H1 (cell line): ENCODE data around the gene COX7A1. TPM values are rescaled to one million over a fixed set of nuclear protein-coding genes. Genes with fewer than 3 reads are reported as not detected.
A peak's percentile ranks its signal among the peaks of the same experiment; 100 is the strongest.

Experiments used
- ASH2L ChIP-seq: fragments of 200-600, 300-600 bp; sonication (generic); IDR thresholded peaks from one replicate; pipeline ENCODE4 v1.7.1; 2017; ENCODE audit warnings: low read length
- BCL11A ChIP-seq, 2 experiments: IDR thresholded peaks; one replicate each; pipeline ENCODE4 v1.6.1; 2011; ENCODE audit warnings: low read depth in 2 of 2, low read length in 2 of 2, mild to moderate bottlenecking in 2 of 2
- CBX8 ChIP-seq: fragments of 300-800, 300-1000 bp; sonication (generic); IDR thresholded peaks from 2 replicates; pipeline ENCODE4 v1.7.1; 2016; ENCODE audit warnings: low read depth, low read length, borderline replicate concordance
- CHD1 ChIP-seq: IDR thresholded peaks from 2 replicates; pipeline ENCODE4 v1.6.1; 2012; ENCODE audit warnings: low read depth, low read length, improper control_type of control experiment
- CHD2 ChIP-seq: IDR thresholded peaks from 2 replicates; pipeline ENCODE4 v1.6.1; 2012; ENCODE audit warnings: low read length, improper control_type of control experiment
- EP300 ChIP-seq, 2 experiments: IDR thresholded peaks; 1 replicate in 1 of 2; 2 replicates in 1 of 2; pipeline ENCODE4 v1.6.1; 2011 to 2012; ENCODE audit warnings: low read depth in 2 of 2, low read length in 2 of 2, mild to moderate bottlenecking in 2 of 2, borderline replicate concordance in 1 of 2, inconsistent platforms in 1 of 2, moderate library complexity in 1 of 2
- FOSL1 ChIP-seq: IDR thresholded peaks from 2 replicates; pipeline ENCODE4 v1.6.1; 2011; ENCODE audit warnings: mild to moderate bottlenecking, low read depth, low read length, moderate library complexity; ENCODE audit not compliant: insufficient read depth
- GABPA ChIP-seq: IDR thresholded peaks from 2 replicates; pipeline ENCODE4 v1.6.1; 2011; ENCODE audit warnings: mild to moderate bottlenecking, low read length, moderate library complexity, borderline replicate concordance; ENCODE audit not compliant: insufficient read depth
- GTF2F1 ChIP-seq: IDR thresholded peaks from 2 replicates; pipeline ENCODE4 v1.6.1; 2012; ENCODE audit warnings: low read depth, low read length, improper control_type of control experiment, borderline replicate concordance
- HDAC2 ChIP-seq, 2 experiments: fragments of 300-600 bp in 1 of 2; sonication (generic) in 1 of 2; IDR thresholded peaks; 2 replicates each; pipeline ENCODE4 v1.6.1; 2011 to 2012; ENCODE audit warnings: low read depth in 2 of 2, low read length in 2 of 2, mild to moderate bottlenecking in 2 of 2, moderate library complexity in 2 of 2, borderline replicate concordance in 1 of 2, inconsistent platforms in 1 of 2
- JUN ChIP-seq: IDR thresholded peaks from 2 replicates; pipeline ENCODE4 v1.6.1; 2011; ENCODE audit warnings: low read depth, mild to moderate bottlenecking, improper control_type of control experiment, low read length
- JUND ChIP-seq: IDR thresholded peaks from 2 replicates; pipeline ENCODE4 v1.6.1; 2011; ENCODE audit warnings: mild to moderate bottlenecking, improper control_type of control experiment, low read length
- KDM4A ChIP-seq: IDR thresholded peaks from one replicate; pipeline ENCODE4 v1.7.1; 2012; ENCODE audit warnings: low read depth, mild to moderate bottlenecking, moderate library complexity, low read length, inconsistent platforms; ENCODE audit not compliant: severe bottlenecking
- KDM5A ChIP-seq: fragments of 200-600 bp; IDR thresholded peaks from 2 replicates; pipeline ENCODE4 v1.7.1; 2012; ENCODE audit warnings: mild to moderate bottlenecking, low read length, inconsistent platforms, mixed read lengths
- MAFK ChIP-seq: IDR thresholded peaks from 2 replicates; pipeline ENCODE4 v1.6.1; 2012; ENCODE audit warnings: low read depth, mild to moderate bottlenecking, improper control_type of control experiment, low read length
- NANOG ChIP-seq: IDR thresholded peaks from 2 replicates; pipeline ENCODE4 v1.6.1; 2011; ENCODE audit warnings: low read length, low read depth, mild to moderate bottlenecking, inconsistent platforms; ENCODE audit not compliant: insufficient read depth, poor library complexity, severe bottlenecking
- NRF1 ChIP-seq: IDR thresholded peaks from 2 replicates; pipeline ENCODE4 v1.6.1; 2011; ENCODE audit warnings: mild to moderate bottlenecking, low read depth, low read length, improper control_type of control experiment
- RBBP5 ChIP-seq: IDR thresholded peaks from 2 replicates; pipeline ENCODE4 v1.7.1; 2012; ENCODE audit warnings: low read depth, mild to moderate bottlenecking, inconsistent platforms, low read length, moderate library complexity, borderline replicate concordance
- RXRA ChIP-seq: IDR thresholded peaks from 2 replicates; pipeline ENCODE4 v1.6.1; 2011; ENCODE audit warnings: low read depth, mild to moderate bottlenecking, low read length, moderate library complexity; ENCODE audit not compliant: insufficient read depth
- SIX5 ChIP-seq: IDR thresholded peaks from 2 replicates; pipeline ENCODE4 v1.6.1; 2011; ENCODE audit warnings: mild to moderate bottlenecking, low read depth, low read length
- SP1 ChIP-seq: IDR thresholded peaks from 2 replicates; pipeline ENCODE4 v1.6.1; 2011; ENCODE audit warnings: low read depth, low read length
- SP2 ChIP-seq: IDR thresholded peaks from 2 replicates; pipeline ENCODE4 v1.6.1; 2012; ENCODE audit warnings: mild to moderate bottlenecking, low read length, inconsistent platforms
- SUZ12 ChIP-seq: fragments of 200-600 bp; sonication (generic); IDR thresholded peaks from 2 replicates; pipeline ENCODE4 v1.6.1; 2012; ENCODE audit warnings: mild to moderate bottlenecking, inconsistent platforms, low read length, moderate library complexity, mixed read lengths
- TCF12 ChIP-seq: IDR thresholded peaks from 2 replicates; pipeline ENCODE4 v1.6.1; 2011; ENCODE audit warnings: low read depth, mild to moderate bottlenecking, low read length
- YY1 ChIP-seq: IDR thresholded peaks from 2 replicates; pipeline ENCODE4 v1.6.1; 2011; ENCODE audit warnings: low read depth, mild to moderate bottlenecking, low read length
- polyA plus RNA-seq, 7 experiments: library from polyadenylated mRNA; depleted of rRNA in 3 of 7; stranded (reverse) in 5 of 7; unstranded in 2 of 7; fragments of >200 nt in 5 of 7; fragments of 200-250 nt in 2 of 7; gene quantifications; 1 replicate in 5 of 7; 2 replicates in 1 of 7; 4 replicates in 1 of 7; pipeline versions ENCODE4 v1.2.1 to v1.2.3, GENCODE V29; 2011 to 2013; ENCODE audit warnings: missing spikeins in 2 of 7, mixed read lengths in 2 of 7
- total RNA-seq: library from RNA; stranded (reverse); fragmentation: NEBNext Ultra II Directional; extraction: Animal tissue kit (Norgen Biotek cat#: 25700); gene quantifications from 2 replicates; pipeline ENCODE4 v1.2.1, GENCODE V29; 2021

The COX7A1 gene
- total and polyA plus RNA-seq, 2 of the 8 experiments (the other 6 are each of a cell fraction or from before 2014, with no cell fraction given) = 0.60 TPM

- no peak for TF ChIP-seq KDM5A
- TF ChIP-seq HDAC2 (IDR thresholded peaks at IDR 0.05; ENCODE audit: borderline replicate concordance in 1 of 2, low read depth in 2 of 2, low read length in 2 of 2) = no peak; a peak in 1 of 4 replicates
- 0 out of 2 replicates have a peak, but pooled peaks have one; percentile 32 for TF ChIP-seq TCF12
- no peak for TF ChIP-seq CBX8
- TF ChIP-seq SP2 = peak; percentile 15; the same call in 1 of the 2 replicates
- TF ChIP-seq RBBP5 = no peak; the same call in 1 of the 2 replicates
- no peak for TF ChIP-seq RXRA
- TF ChIP-seq CHD2 = peak; percentile 82
- no peak for TF ChIP-seq BCL11A (IDR thresholded peaks at IDR 0.05; ENCODE audit: low read depth in 2 of 2, low read length in 2 of 2)
- TF ChIP-seq SP1 = peak; percentile 92
- no peak for TF ChIP-seq JUN
- TF ChIP-seq ASH2L = peak; percentile 79
- TF ChIP-seq EP300 (IDR thresholded peaks at IDR 0.05; ENCODE audit: borderline replicate concordance in 1 of 2, low read depth in 2 of 2, low read length in 2 of 2) = no peak
- peak; percentile 85 for TF ChIP-seq KDM4A
- TF ChIP-seq SUZ12 = no peak
- no peak for TF ChIP-seq JUND
- TF ChIP-seq GTF2F1 = 0 out of 2 replicates have a peak, but pooled peaks have one; percentile 64
- TF ChIP-seq CHD1 = no peak
- TF ChIP-seq SIX5 = no peak
- no peak for TF ChIP-seq GABPA
- TF ChIP-seq FOSL1 = no peak
- TF ChIP-seq NANOG = no peak
- no peak for TF ChIP-seq MAFK
- TF ChIP-seq YY1 = peak; percentile 69; the same call in 1 of the 2 replicates
- TF ChIP-seq NRF1 = peak; percentile 97
Measured at GRCh38 chr19:36114721-36115452, 37.4 kb downstream of the COX7A1 start, which contains the start of gene POLR2I (continued).
